PC-3 (cell line): ENCODE results near the gene CTXND2. TPM values are rescaled to one million over a fixed set of nuclear protein-coding genes. Genes with fewer than 3 reads are reported as not detected.

Experiments used
- ATAC-seq: fragments of 200-7000 bp; cut with Tn5 transposase; 2 replicates; pipeline ENCODE4 v1.9.1; 2020; ENCODE audit warnings: mild to moderate bottlenecking, moderate library complexity
- BruUV-seq: library from RNA; stranded (reverse); fragments of 400-500 nt; replicated peaks from 2 replicates; lab custom pipeline; 2021; lab: Mats Ljungman, UMichigan
- CTCF ChIA-PET: fragments of 300-600 bp; sonication (Branson Sonifier 250); formaldehyde crosslinking; loops from one replicate; lab custom pipeline; 2022; ENCODE audit warnings: antibody characterized with exemption; lab: Charles Lee
- POLR2A ChIA-PET: fragments of 300-600 bp; sonication (Branson Sonifier 250); formaldehyde crosslinking; loops from one replicate; lab custom pipeline; 2022; ENCODE audit warnings: antibody characterized with exemption; ENCODE audit not compliant: unreplicated experiment; lab: Charles Lee
- DNase-seq: peaks from one replicate; pipeline ENCODE4 v3.0.0-alpha.2; 2015
- H2AFZ ChIP-seq: fragments of 300-600 bp; sonication (generic); 2 replicates; pipeline ENCODE4 v1.6.0; 2016; ENCODE audit warnings: antibody characterized with exemption, low read length
- H3F3A ChIP-seq: fragments of 300-600 bp; sonication (generic); one replicate; pipeline ENCODE4 v1.6.0; 2017; ENCODE audit warnings: antibody characterized with exemption, low read length, control low read depth, mild to moderate bottlenecking; ENCODE audit not compliant: unreplicated experiment
- H3K27ac ChIP-seq: fragments of 300-600 bp; sonication (generic); 2 replicates; pipeline ENCODE4 v1.5.1; 2016; ENCODE audit warnings: mild to moderate bottlenecking, low read length
- H3K27me3 ChIP-seq: fragments of 300-600 bp; sonication (generic); 2 replicates; pipeline ENCODE4 v1.6.1; 2016; ENCODE audit warnings: low read length, mixed read lengths
- H3K36me3 ChIP-seq: fragments of 300-600 bp; sonication (generic); 2 replicates; pipeline ENCODE4 v1.6.1; 2016; ENCODE audit warnings: low read depth, mixed run types, low read length, mixed read lengths
- H3K4me1 ChIP-seq: fragments of 300-600 bp; sonication (generic); 2 replicates; pipeline ENCODE4 v1.5.1; 2016; ENCODE audit warnings: low read length; ENCODE audit not compliant: insufficient read depth
- H3K4me2 ChIP-seq: fragments of 300-600 bp; sonication (generic); 2 replicates; pipeline ENCODE4 v1.6.0; 2016; ENCODE audit warnings: low read length
- H3K4me3 ChIP-seq: fragments of 300-600 bp; sonication (generic); 2 replicates; pipeline ENCODE4 v1.5.1; 2016; ENCODE audit warnings: mild to moderate bottlenecking, low read length, mixed read lengths
- H3K79me2 ChIP-seq: fragments of 300-600 bp; sonication (generic); 2 replicates; pipeline ENCODE4 v1.6.1; 2017; ENCODE audit warnings: low read length, mixed read lengths
- H3K9ac ChIP-seq: fragments of 300-600 bp; sonication (generic); 2 replicates; pipeline ENCODE4 v1.6.0; 2016; ENCODE audit warnings: mild to moderate bottlenecking, low read length
- H3K9me2 ChIP-seq: fragments of 300-600 bp; sonication (generic); replicated peaks from 2 replicates; pipeline ENCODE4 v1.6.1; 2016; ENCODE audit warnings: mixed run types, low read length, mixed read lengths
- H3K9me3 ChIP-seq: fragments of 300-600 bp; sonication (generic); 2 replicates; pipeline ENCODE4 v1.6.1; 2016; ENCODE audit warnings: low read length, mixed read lengths
- H4K20me1 ChIP-seq: fragments of 300-600 bp; sonication (generic); 2 replicates; pipeline ENCODE4 v1.6.1; 2016; ENCODE audit warnings: low read length, mixed read lengths
- EZH2 ChIP-seq: fragments of 300-600 bp; sonication (generic); IDR thresholded peaks from one replicate; pipeline ENCODE4 v1.6.1; 2017; ENCODE audit warnings: antibody characterized with exemption, mild to moderate bottlenecking, low read length; ENCODE audit not compliant: unreplicated experiment
- EZH2phosphoT487 ChIP-seq: fragments of 300-600 bp; sonication (generic); IDR thresholded peaks from 2 replicates; pipeline ENCODE4 v1.6.1; 2018; ENCODE audit warnings: mild to moderate bottlenecking, antibody characterized with exemption, low read length, borderline replicate concordance
- intact Hi-C: fragments of 100-400 bp; cut with micrococcal nuclease; formaldehyde crosslinking; loops from 2 replicates; pipeline ENCODE4 v1.9.0; 2023
- total RNA-seq: library from RNA; depleted of rRNA; stranded (reverse); fragments of >200 nt; gene quantifications from 2 replicates; pipeline ENCODE4 v1.2.3, GENCODE V29; 2014
- TF ChIP-seq, protein P1 (sequence below): fragments of 300-600 bp; sonication (generic); conservative IDR thresholded peaks from 2 replicates; pipeline ENCODE4 v1.5.1; 2017; ENCODE audit warnings: antibody characterized with exemption, low read depth, mild to moderate bottlenecking, low read length

CTXND2 gene
- total RNA-seq, 1 experiment from 2014 or later: not detected

DNA sequence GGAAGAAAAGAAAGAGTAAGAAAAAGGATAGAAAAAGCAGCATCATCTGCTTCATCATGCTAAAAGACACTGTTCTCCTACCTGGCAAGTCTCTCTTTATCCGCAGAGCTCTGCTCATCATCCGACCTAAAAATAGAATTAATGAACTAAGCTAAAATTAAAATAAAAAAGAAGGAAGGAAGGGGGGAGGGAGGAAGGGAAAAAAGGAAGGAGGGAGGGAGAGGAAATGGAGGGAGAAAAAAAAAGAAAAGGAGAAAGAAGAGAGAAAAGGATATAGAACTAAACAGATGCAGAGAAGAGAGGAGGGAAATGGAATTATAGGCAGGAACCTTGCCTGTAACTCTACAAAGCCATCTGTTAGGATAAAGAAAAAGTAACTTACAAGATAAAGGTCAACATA, 44.6 kb upstream of the CTXND2 start:
- H2AFZ ChIP-seq: no peak overlapping the region
- CTCF ChIA-PET: no interaction called here
- H3K27me3 ChIP-seq: no peaks in the 10 kb centered on the region
- no peaks in the 10 kb centered on the region for H3K9me2 ChIP-seq
- no peaks in the 10 kb centered on the region for H3F3A ChIP-seq
- H3K9ac ChIP-seq: no peak overlapping the region
- H3K4me1 ChIP-seq: no peaks in the 10 kb centered on the region
- no peak overlapping the region for H3K27ac ChIP-seq
- H4K20me1 ChIP-seq: no peaks in the 10 kb centered on the region
- no peaks in the 10 kb centered on the region for H3K9me3 ChIP-seq
- BruUV-seq: no TSS peak
- no peak for DNase-seq
- no peaks in the 10 kb centered on the region; the same call in 1 of the 2 replicates for H3K36me3 ChIP-seq
- no peak for TF ChIP-seq EZH2
- TF ChIP-seq EZH2phosphoT487: no peak
- TF ChIP-seq, protein P1, sequence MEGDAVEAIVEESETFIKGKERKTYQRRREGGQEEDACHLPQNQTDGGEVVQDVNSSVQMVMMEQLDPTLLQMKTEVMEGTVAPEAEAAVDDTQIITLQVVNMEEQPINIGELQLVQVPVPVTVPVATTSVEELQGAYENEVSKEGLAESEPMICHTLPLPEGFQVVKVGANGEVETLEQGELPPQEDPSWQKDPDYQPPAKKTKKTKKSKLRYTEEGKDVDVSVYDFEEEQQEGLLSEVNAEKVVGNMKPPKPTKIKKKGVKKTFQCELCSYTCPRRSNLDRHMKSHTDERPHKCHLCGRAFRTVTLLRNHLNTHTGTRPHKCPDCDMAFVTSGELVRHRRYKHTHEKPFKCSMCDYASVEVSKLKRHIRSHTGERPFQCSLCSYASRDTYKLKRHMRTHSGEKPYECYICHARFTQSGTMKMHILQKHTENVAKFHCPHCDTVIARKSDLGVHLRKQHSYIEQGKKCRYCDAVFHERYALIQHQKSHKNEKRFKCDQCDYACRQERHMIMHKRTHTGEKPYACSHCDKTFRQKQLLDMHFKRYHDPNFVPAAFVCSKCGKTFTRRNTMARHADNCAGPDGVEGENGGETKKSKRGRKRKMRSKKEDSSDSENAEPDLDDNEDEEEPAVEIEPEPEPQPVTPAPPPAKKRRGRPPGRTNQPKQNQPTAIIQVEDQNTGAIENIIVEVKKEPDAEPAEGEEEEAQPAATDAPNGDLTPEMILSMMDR: no peak
- intact Hi-C loops: no loop called here
- no peak overlapping the region for H3K4me2 ChIP-seq
- no peak overlapping the region for H3K4me3 ChIP-seq
- POLR2A ChIA-PET: no interaction called here
- no peaks in the 10 kb centered on the region for H3K79me2 ChIP-seq
- ATAC-seq: no peak

DNA sequence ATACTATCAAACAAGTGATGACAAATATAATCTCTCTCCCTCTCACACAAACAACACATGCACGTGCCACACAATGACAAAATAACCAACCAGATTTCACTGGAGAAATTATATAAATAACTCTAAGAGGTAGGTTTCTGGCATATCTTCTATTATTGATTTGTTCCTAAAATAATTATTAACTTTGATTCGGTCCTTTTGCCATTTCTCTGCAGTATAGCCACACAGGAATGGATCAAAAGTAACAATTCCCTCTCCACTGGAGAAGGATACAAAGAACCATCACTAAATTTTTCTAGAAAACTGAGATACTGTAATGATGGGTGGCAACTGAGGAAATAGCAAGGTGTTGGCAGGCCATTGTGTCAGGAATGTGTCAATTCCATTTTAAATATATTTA, 44.0 kb upstream of the CTXND2 start:
- Histone ChIP-seq H3K27me3 (no peaks in the 10 kb centered on the region), H3K4me1 (no peaks in the 10 kb centered on the region), H3K4me3 (no peak overlapping the region), H3K27ac (no peak overlapping the region), H3K9ac (no peak overlapping the region), H3F3A (no peaks in the 10 kb centered on the region), H2AFZ (no peak overlapping the region), H3K36me3 (no peaks in the 10 kb centered on the region; the same call in 1 of the 2 replicates), H3K4me2 (no peak overlapping the region), H4K20me1 (no peaks in the 10 kb centered on the region), H3K9me2 (no peaks in the 10 kb centered on the region), H3K79me2 (no peaks in the 10 kb centered on the region), H3K9me3 (no peaks in the 10 kb centered on the region)
- TF ChIP-seq, protein P1: no peak
- TF ChIP-seq EZH2 (no peak), EZH2phosphoT487 (no peak)
- CTCF ChIA-PET: no interaction called here
- DNase-seq (no peak), ATAC-seq (no peak)
- no TSS peak for BruUV-seq
- POLR2A ChIA-PET: no interaction called here
- intact Hi-C loops: no loop called here

DNA sequence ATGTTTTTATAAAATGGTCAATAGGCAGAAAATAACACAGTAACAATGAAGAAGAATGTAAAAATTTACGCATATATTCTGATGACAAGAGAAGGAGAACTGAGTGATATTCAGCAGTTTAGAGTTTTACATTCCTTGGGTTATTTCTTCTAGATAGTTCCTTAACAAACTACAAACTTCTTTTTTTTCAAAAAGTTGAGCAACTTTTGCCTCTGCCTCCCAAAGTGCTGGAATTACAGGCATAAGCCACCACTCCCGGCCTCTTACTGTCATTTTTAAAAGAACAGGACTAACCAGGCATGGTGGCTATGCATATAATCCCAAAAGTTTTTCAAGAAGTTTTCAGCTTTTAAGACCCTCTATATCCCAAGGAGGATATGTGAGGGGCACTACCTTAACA, 43.5 kb upstream of the CTXND2 start:
- BruUV-seq: no TSS peak
- Histone ChIP-seq H3K36me3 (no peaks in the 10 kb centered on the region; the same call in 1 of the 2 replicates), H3K9me2 (no peaks in the 10 kb centered on the region), H3K9ac (no peak overlapping the region), H2AFZ (no peak overlapping the region), H3K4me1 (no peaks in the 10 kb centered on the region), H3K9me3 (no peaks in the 10 kb centered on the region), H3K4me3 (no peak overlapping the region), H3K4me2 (no peak overlapping the region), H4K20me1 (no peaks in the 10 kb centered on the region), H3K79me2 (no peaks in the 10 kb centered on the region), H3K27ac (no peak overlapping the region), H3K27me3 (no peaks in the 10 kb centered on the region), H3F3A (no peaks in the 10 kb centered on the region)
- TF ChIP-seq EZH2phosphoT487 (no peak), EZH2 (no peak)
- TF ChIP-seq, protein P1: no peak
- DNase-seq (no peak), ATAC-seq (no peak)
- POLR2A ChIA-PET: no interaction called here
- CTCF ChIA-PET: no interaction called here
- intact Hi-C loops: no loop called here
